Ureter (tissue), 1 donor: Measurements from ENCODE around the gene FAM171A1. TPM values are rescaled to one million over a fixed set of nuclear protein-coding genes. Genes with fewer than 3 reads are reported as not detected.
"Not testable (repeated sequence)": the region's sequence is repeated elsewhere in the genome, so short reads cannot be mapped to it uniquely, and the experiment has no call there.

ENCODE experiments used
- DNase-seq: peaks from one replicate; pipeline ENCODE4 v3.0.0-alpha.2; 2020; ENCODE audit warnings: low spot score
- total RNA-seq: library from RNA; stranded (reverse); gene quantifications from one replicate; pipeline ENCODE4 v1.2.4, GENCODE V29; 2023
- donor health status: DM: yes; HTN: yes; CAD: no.

Gene FAM171A1
- total RNA-seq, 1 donor from 2014 or later: 15.9 TPM

GRCh38 chr10:15210521-15210920 is 160.6 kb downstream of the FAM171A1 start:
- no peak for DNase-seq

- DNase-seq: peak; percentile 82
These were observed 161.1 kb downstream of the FAM171A1 start for GRCh38 chr10:15209827-15210509.

GRCh38 chr10:15208221-15208620 is 162.9 kb downstream of the FAM171A1 start:
- DNase-seq: no peak

- not testable (repeated sequence) for DNase-seq
These were observed 163.7 kb downstream of the FAM171A1 start for GRCh38 chr10:15207410-15207809.

GRCh38 chr10:15202639-15203038 is 168.4 kb downstream of the FAM171A1 start:
- DNase-seq: no peak

- not testable (repeated sequence) for DNase-seq
These were observed 168.8 kb downstream of the FAM171A1 start for GRCh38 chr10:15202301-15202621.

- no peak for DNase-seq
These were observed 169.3 kb downstream of the FAM171A1 start for GRCh38 chr10:15201589-15202300.

GRCh38 chr10:15200626-15201025 is 170.5 kb downstream of the FAM171A1 start:
- no peak for DNase-seq

GRCh38 chr10:15197911-15198310 is 173.2 kb downstream of the FAM171A1 start:
- no peak for DNase-seq

GRCh38 chr10:15197276-15197675 is 173.8 kb downstream of the FAM171A1 start:
- no peak for DNase-seq

GRCh38 chr10:15196021-15196834 is 174.9 kb downstream of the FAM171A1 start:
- DNase-seq: no peak

- no peak for DNase-seq
These were observed 181.8 kb downstream of the FAM171A1 start for GRCh38 chr10:15189133-15189885.

- DNase-seq: no peak
These were observed 182.5 kb downstream of the FAM171A1 start for GRCh38 chr10:15188603-15189002.

- DNase-seq: no peak
These were observed 187.2 kb downstream of the FAM171A1 start for GRCh38 chr10:15183689-15184481.

- no peak for DNase-seq
These were observed 188.4 kb downstream of the FAM171A1 start for GRCh38 chr10:15182540-15183207.

- no peak for DNase-seq
These were observed 189.4 kb downstream of the FAM171A1 start for GRCh38 chr10:15181576-15182156.

GRCh38 chr10:15180736-15181135 is 190.4 kb downstream of the FAM171A1 start:
- DNase-seq: no peak

GRCh38 chr10:15176269-15176668 is 194.8 kb downstream of the FAM171A1 start:
- DNase-seq: no peak

GRCh38 chr10:15175587-15175986 is 195.5 kb downstream of the FAM171A1 start:
- no peak for DNase-seq

- DNase-seq: no peak
These were observed 198.7 kb downstream of the FAM171A1 start for GRCh38 chr10:15172306-15172840.
